Measurements from ENCODE around the gene MBP. TPM values are rescaled to one million over a fixed set of nuclear protein-coding genes. Genes with fewer than 3 reads are reported as not detected.
A peak's percentile ranks its signal among the peaks of the same experiment; 100 is the strongest.

Gene MBP
- total and polyA plus RNA-seq, 5 donors from 2014 or later, result 134 to 172 (median 143) TPM

- H3K4me1 Mint-ChIP-seq, result peaks cover 6 to 47% (median 25%) of the 10 kb centered on the region in 4 donors
Measured at GRCh38 chr18:77047803-77048419, 84.7 kb downstream of the MBP start.

GRCh38 chr18:77046994-77047393, 85.6 kb downstream of the MBP start:
- H3K4me3 ChIP-seq (ENCODE audit: low read depth, low read length), result no peak overlapping the region
- Mint-ChIP-seq H3K27me3 (no peaks in the 10 kb centered on the region), H3K4me3 (peak overlapping the region in 1 of 4 donors; percentile 9), H3K9me3 (no peaks in the 10 kb centered on the region), H3K27ac (peak overlapping the region in 1 of 3 donors; percentile 65), H3K4me1 (peaks cover 6 to 44% (median 29%) of the 10 kb centered on the region in 4 donors), H3K36me3 (peaks cover 49% of the 10 kb centered on the region)
- ATAC-seq (ENCODE audit: low read depth in 2 of 2) (no peak), DNase-seq (no peak)
- H3K4me1 ChIP-seq (ENCODE audit: control insufficient read depth, insufficient read depth, low read length, poor library complexity, severe bottlenecking), result no peaks in the 10 kb centered on the region
- peaks cover 56% of the 10 kb centered on the region for H3K36me3 ChIP-seq (ENCODE audit: control insufficient read depth, insufficient read depth, low read length)
- H3K27me3 ChIP-seq (ENCODE audit: control insufficient read depth, insufficient read depth, low read length), result no peaks in the 10 kb centered on the region
- H3K27ac ChIP-seq (ENCODE audit: insufficient read depth, low read length, poor library complexity, severe bottlenecking), result no peak overlapping the region
- no peaks in the 10 kb centered on the region for H3K9me3 ChIP-seq (ENCODE audit: control insufficient read depth in 2 of 2, low read length in 2 of 2)

More at GRCh38 chr18:77047803-77048419, 84.7 kb downstream of the MBP start:
- peaks cover 9% of the 10 kb centered on the region for H3K4me1 ChIP-seq (ENCODE audit: control insufficient read depth, insufficient read depth, low read length, poor library complexity, severe bottlenecking)
- DNase-seq (no peak), ATAC-seq (ENCODE audit: low read depth in 2 of 2) (no peak)
- no peak overlapping the region for H3K27ac ChIP-seq (ENCODE audit: insufficient read depth, low read length, poor library complexity, severe bottlenecking)
- peak overlapping the region in 1 of 4 donors; percentile 7 for H3K4me3 Mint-ChIP-seq
- H3K9me3 ChIP-seq (ENCODE audit: control insufficient read depth in 2 of 2, low read length in 2 of 2), result no peaks in the 10 kb centered on the region
- peak overlapping the region in 2 of 3 donors; percentile 62 to 69 for H3K27ac Mint-ChIP-seq
- H3K9me3 Mint-ChIP-seq, result no peaks in the 10 kb centered on the region
- peaks cover 41% of the 10 kb centered on the region for H3K36me3 Mint-ChIP-seq
- H3K27me3 ChIP-seq (ENCODE audit: control insufficient read depth, insufficient read depth, low read length), result no peaks in the 10 kb centered on the region
- no peaks in the 10 kb centered on the region for H3K27me3 Mint-ChIP-seq
- peaks cover 51% of the 10 kb centered on the region for H3K36me3 ChIP-seq (ENCODE audit: control insufficient read depth, insufficient read depth, low read length)
- no peak overlapping the region for H3K4me3 ChIP-seq (ENCODE audit: low read depth, low read length)

GRCh38 chr18:77046409-77046808, 86.2 kb downstream of the MBP start:
- Mint-ChIP-seq H3K27ac (peak overlapping the region in 1 of 3 donors; percentile 32), H3K27me3 (no peaks in the 10 kb centered on the region), H3K9me3 (no peaks in the 10 kb centered on the region), H3K4me1 (peaks cover 2 to 41% (median 25%) of the 10 kb centered on the region in 4 donors), H3K36me3 (peaks cover 45% of the 10 kb centered on the region), H3K4me3 (no peak overlapping the region)
- no peak for ATAC-seq (ENCODE audit: low read depth in 2 of 2)
- H3K9me3 ChIP-seq (ENCODE audit: control insufficient read depth in 2 of 2, low read length in 2 of 2), result no peaks in the 10 kb centered on the region
- no peak overlapping the region for H3K4me3 ChIP-seq (ENCODE audit: low read depth, low read length)
- DNase-seq, result no peak
- no peak overlapping the region for H3K27ac ChIP-seq (ENCODE audit: insufficient read depth, low read length, poor library complexity, severe bottlenecking)
- H3K36me3 ChIP-seq (ENCODE audit: control insufficient read depth, insufficient read depth, low read length), result peaks cover 54% of the 10 kb centered on the region
- H3K27me3 ChIP-seq (ENCODE audit: control insufficient read depth, insufficient read depth, low read length), result no peaks in the 10 kb centered on the region
- no peaks in the 10 kb centered on the region for H3K4me1 ChIP-seq (ENCODE audit: control insufficient read depth, insufficient read depth, low read length, poor library complexity, severe bottlenecking)

- H3K36me3 ChIP-seq (ENCODE audit: control insufficient read depth, insufficient read depth, low read length), result peaks cover 50% of the 10 kb centered on the region
- Mint-ChIP-seq H3K36me3 (peaks cover 42% of the 10 kb centered on the region), H3K27ac (peak overlapping the region in 2 of 3 donors; percentile 32), H3K27me3 (no peaks in the 10 kb centered on the region), H3K9me3 (no peaks in the 10 kb centered on the region), H3K4me3 (no peak overlapping the region), H3K4me1 (peaks cover 0 to 36% (median 23%) of the 10 kb centered on the region in 4 donors)
- H3K27me3 ChIP-seq (ENCODE audit: control insufficient read depth, insufficient read depth, low read length), result no peaks in the 10 kb centered on the region
- no peaks in the 10 kb centered on the region for H3K9me3 ChIP-seq (ENCODE audit: control insufficient read depth in 2 of 2, low read length in 2 of 2)
- H3K4me3 ChIP-seq (ENCODE audit: low read depth, low read length), result no peak overlapping the region
- H3K27ac ChIP-seq (ENCODE audit: insufficient read depth, low read length, poor library complexity, severe bottlenecking), result no peak overlapping the region
- H3K4me1 ChIP-seq (ENCODE audit: control insufficient read depth, insufficient read depth, low read length, poor library complexity, severe bottlenecking), result no peaks in the 10 kb centered on the region
- DNase-seq (no peak), ATAC-seq (ENCODE audit: low read depth in 2 of 2) (no peak)
Measured at GRCh38 chr18:77045677-77046076, 86.9 kb downstream of the MBP start.

DNA sequence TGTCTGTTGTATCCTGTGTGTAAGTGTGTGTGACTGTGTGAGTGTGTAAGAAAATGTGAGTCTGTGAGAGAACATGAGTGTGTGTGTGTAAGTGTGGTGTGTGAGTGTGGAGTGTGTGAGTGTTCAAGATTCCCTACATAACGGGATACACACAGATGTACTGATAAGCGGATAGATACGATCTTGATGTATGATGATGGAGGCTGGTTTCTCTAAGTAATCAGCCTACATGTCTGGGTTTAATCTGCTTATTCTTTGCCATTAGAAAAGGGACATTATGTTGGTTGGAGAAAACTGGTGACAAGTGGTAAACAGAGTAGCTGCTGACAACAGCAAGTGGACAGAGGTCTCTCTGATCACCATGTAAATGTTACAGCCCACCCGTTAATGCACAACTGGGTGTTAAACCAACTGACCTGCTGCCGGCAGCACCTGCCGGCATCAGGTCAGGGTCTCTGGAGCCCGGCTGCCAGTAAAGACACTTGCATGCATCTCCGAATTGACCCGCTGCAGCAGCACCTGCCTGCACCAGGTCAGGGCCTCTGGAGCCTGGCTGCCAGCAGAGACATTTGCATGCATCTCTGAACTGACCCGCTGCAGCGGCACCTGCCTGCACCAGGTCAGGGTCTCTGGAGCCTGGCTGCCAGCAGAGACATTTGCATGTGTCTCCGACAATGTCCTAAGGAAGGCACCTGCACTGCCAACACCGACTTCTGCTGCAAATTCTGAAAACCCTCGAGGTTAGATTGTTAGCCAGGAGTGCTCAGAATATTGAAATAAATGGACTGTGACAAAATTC, 87.5 kb downstream of the MBP start:
- Mint-ChIP-seq H3K36me3 (peaks cover 42% of the 10 kb centered on the region), H3K27ac (peak overlapping the region in 2 of 3 donors; percentile 32 to 55), H3K4me3 (no peak overlapping the region), H3K27me3 (no peaks in the 10 kb centered on the region), H3K4me1 (peaks cover 4 to 40% (median 25%) of the 10 kb centered on the region in 4 donors), H3K9me3 (no peaks in the 10 kb centered on the region)
- H3K36me3 ChIP-seq (ENCODE audit: control insufficient read depth, insufficient read depth, low read length), result peaks cover 50% of the 10 kb centered on the region
- no peaks in the 10 kb centered on the region for H3K9me3 ChIP-seq (ENCODE audit: control insufficient read depth in 2 of 2, low read length in 2 of 2)
- H3K27ac ChIP-seq (ENCODE audit: insufficient read depth, low read length, poor library complexity, severe bottlenecking), result no peak overlapping the region
- DNase-seq, result no peak
- no peaks in the 10 kb centered on the region for H3K4me1 ChIP-seq (ENCODE audit: control insufficient read depth, insufficient read depth, low read length, poor library complexity, severe bottlenecking)
- H3K4me3 ChIP-seq (ENCODE audit: low read depth, low read length), result no peak overlapping the region
- no peak for ATAC-seq (ENCODE audit: low read depth in 2 of 2)
- no peaks in the 10 kb centered on the region for H3K27me3 ChIP-seq (ENCODE audit: control insufficient read depth, insufficient read depth, low read length)

- H3K4me1 ChIP-seq (ENCODE audit: control insufficient read depth, insufficient read depth, low read length, poor library complexity, severe bottlenecking), result peaks cover 13% of the 10 kb centered on the region
- Mint-ChIP-seq H3K9me3 (no peaks in the 10 kb centered on the region), H3K4me3 (peak overlapping the region in 1 of 4 donors; percentile 41), H3K27ac (peak overlapping the region; percentile 43 to 64 (median 48)), H3K36me3 (peaks cover 42% of the 10 kb centered on the region), H3K4me1 (peaks cover 14 to 52% (median 32%) of the 10 kb centered on the region in 4 donors), H3K27me3 (no peaks in the 10 kb centered on the region)
- H3K27me3 ChIP-seq (ENCODE audit: control insufficient read depth, insufficient read depth, low read length), result no peaks in the 10 kb centered on the region
- no peak overlapping the region for H3K4me3 ChIP-seq (ENCODE audit: low read depth, low read length)
- DNase-seq (no peak), ATAC-seq (ENCODE audit: low read depth in 2 of 2) (no peak)
- H3K36me3 ChIP-seq (ENCODE audit: control insufficient read depth, insufficient read depth, low read length), result peaks cover 53% of the 10 kb centered on the region
- H3K27ac ChIP-seq (ENCODE audit: insufficient read depth, low read length, poor library complexity, severe bottlenecking), result no peak overlapping the region
- H3K9me3 ChIP-seq (ENCODE audit: control insufficient read depth in 2 of 2, low read length in 2 of 2), result no peaks in the 10 kb centered on the region
Measured at GRCh38 chr18:77043541-77044280, 88.9 kb downstream of the MBP start.

- Mint-ChIP-seq H3K27me3 (no peaks in the 10 kb centered on the region), H3K9me3 (no peaks in the 10 kb centered on the region), H3K4me1 (peaks cover 24 to 52% (median 32%) of the 10 kb centered on the region in 4 donors), H3K27ac (peak overlapping the region in 1 of 3 donors; percentile 23), H3K36me3 (peaks cover 35% of the 10 kb centered on the region), H3K4me3 (no peak overlapping the region)
- Histone ChIP-seq H3K27ac (ENCODE audit: insufficient read depth, low read length, poor library complexity, severe bottlenecking) (no peak overlapping the region), H3K9me3 (ENCODE audit: control insufficient read depth in 2 of 2, low read length in 2 of 2) (no peaks in the 10 kb centered on the region), H3K36me3 (ENCODE audit: control insufficient read depth, insufficient read depth, low read length) (peaks cover 57% of the 10 kb centered on the region), H3K27me3 (ENCODE audit: control insufficient read depth, insufficient read depth, low read length) (no peaks in the 10 kb centered on the region), H3K4me3 (ENCODE audit: low read depth, low read length) (no peak overlapping the region), H3K4me1 (ENCODE audit: control insufficient read depth, insufficient read depth, low read length, poor library complexity, severe bottlenecking) (peaks cover 13% of the 10 kb centered on the region)
- DNase-seq (no peak), ATAC-seq (ENCODE audit: low read depth in 2 of 2) (no peak)
Measured at GRCh38 chr18:77042583-77042982, 90.0 kb downstream of the MBP start.

All from CD4-positive, CD25-positive, alpha-beta regulatory T cell (primary cell).